Measurements from ENCODE around the gene RS1. TPM values are rescaled to one million over a fixed set of nuclear protein-coding genes. Genes with fewer than 3 reads are reported as not detected.

Gene RS1
- total and polyA plus RNA-seq, 4 donors, result 0.40 to 6.3 (median 3.1) TPM

DNA sequence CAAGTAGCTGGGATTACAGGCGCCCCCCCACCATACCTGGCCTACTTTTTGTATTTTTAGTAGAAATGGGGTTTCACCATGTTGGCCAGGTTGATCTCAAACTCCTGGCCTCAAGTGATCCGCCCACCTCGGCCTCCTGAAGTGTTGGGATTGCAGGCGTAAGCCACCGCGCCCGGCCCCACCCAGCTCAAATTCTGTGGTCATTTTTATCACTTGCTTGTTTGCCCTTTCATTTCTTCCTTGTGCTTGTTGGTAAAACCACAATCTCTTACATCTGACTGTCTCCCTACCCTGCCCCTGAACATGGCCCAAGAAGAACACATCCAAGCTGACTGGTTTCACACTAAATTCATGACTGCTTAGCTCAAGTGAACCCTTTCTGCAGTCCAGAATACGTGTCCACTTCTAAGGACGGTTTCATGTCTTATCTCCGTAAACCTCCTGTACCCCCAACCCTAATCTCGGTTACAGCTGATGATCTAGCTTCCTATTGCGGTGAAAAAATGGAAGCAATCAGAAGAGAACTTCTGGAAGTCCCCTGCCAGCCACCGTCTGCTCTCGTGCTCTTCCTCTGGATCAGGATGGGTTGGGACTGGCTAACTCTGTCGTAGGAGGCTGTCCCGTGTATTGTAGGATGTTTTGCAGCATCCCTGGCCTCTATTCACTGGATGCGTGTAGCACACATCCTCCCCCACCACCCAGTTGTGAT, 5.4 kb upstream of the RS1 start:
- Histone ChIP-seq H3K9ac (ENCODE audit: insufficient read depth in 1 of 2, low read length in 2 of 2) (no peak overlapping the region), H3K9me3 (ENCODE audit: control insufficient read depth in 4 of 4, insufficient read depth in 3 of 4, low read length in 3 of 4) (peaks cover 0 to 4% (median 0%) of the 10 kb centered on the region in 4 donors), H3K27ac (ENCODE audit: low read depth in 1 of 2, low read length in 1 of 2) (no peak overlapping the region), H3K4me1 (ENCODE audit: control insufficient read depth in 5 of 5, insufficient read depth in 5 of 5, low read length in 5 of 5) (peaks cover 0 to 3% (median 0%) of the 10 kb centered on the region in 5 donors), H3K27me3 (ENCODE audit: control insufficient read depth in 3 of 3, insufficient read depth in 3 of 3, low read length in 2 of 3) (peaks cover 0 to 2% (median 0%) of the 10 kb centered on the region in 3 donors), H3K36me3 (ENCODE audit: control insufficient read depth in 4 of 4, insufficient read depth in 4 of 4, low read length in 4 of 4) (no peaks in the 10 kb centered on the region), H3K4me3 (no peak overlapping the region)
- 30 to 73% methylated on average over 17 of the region's 17 CpGs for WGBS, 2 donors
- TF ChIP-seq, protein P1, sequence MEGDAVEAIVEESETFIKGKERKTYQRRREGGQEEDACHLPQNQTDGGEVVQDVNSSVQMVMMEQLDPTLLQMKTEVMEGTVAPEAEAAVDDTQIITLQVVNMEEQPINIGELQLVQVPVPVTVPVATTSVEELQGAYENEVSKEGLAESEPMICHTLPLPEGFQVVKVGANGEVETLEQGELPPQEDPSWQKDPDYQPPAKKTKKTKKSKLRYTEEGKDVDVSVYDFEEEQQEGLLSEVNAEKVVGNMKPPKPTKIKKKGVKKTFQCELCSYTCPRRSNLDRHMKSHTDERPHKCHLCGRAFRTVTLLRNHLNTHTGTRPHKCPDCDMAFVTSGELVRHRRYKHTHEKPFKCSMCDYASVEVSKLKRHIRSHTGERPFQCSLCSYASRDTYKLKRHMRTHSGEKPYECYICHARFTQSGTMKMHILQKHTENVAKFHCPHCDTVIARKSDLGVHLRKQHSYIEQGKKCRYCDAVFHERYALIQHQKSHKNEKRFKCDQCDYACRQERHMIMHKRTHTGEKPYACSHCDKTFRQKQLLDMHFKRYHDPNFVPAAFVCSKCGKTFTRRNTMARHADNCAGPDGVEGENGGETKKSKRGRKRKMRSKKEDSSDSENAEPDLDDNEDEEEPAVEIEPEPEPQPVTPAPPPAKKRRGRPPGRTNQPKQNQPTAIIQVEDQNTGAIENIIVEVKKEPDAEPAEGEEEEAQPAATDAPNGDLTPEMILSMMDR (IDR thresholded peaks at IDR 0.05; ENCODE audit: control extremely low read depth, extremely low read depth), result no peak
- DNase-seq, result no peak
- ATAC-seq (ENCODE audit: insufficient read depth, low FRiP score), result no peak

DNA sequence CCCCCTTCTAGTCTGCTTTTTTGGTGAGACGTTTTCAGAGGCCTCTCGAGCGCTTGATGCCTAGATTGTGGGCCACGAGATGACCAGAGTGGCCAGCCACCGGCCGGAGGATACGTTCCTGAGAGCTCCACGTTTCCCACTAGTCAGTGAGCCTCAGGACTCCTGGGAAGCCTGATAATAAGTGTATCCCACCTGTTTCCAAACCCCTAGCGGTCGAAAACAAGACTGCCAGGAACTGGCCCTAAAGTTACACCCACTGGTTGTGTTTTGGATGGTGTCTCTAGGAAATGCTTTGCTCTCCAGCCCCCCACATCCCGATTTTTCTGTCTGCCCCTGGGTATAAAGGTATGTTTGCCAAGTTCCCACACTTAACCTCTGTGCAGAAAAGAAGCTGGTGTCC, 4.6 kb upstream of the RS1 start:
- 53 to 67% methylated on average over 6 to 11 of the region's 11 CpGs for WGBS, 2 donors
- H3K4me3 ChIP-seq, result no peak overlapping the region
- H3K36me3 ChIP-seq (ENCODE audit: control insufficient read depth in 4 of 4, insufficient read depth in 4 of 4, low read length in 4 of 4), result no peaks in the 10 kb centered on the region
- H3K4me1 ChIP-seq (ENCODE audit: control insufficient read depth in 5 of 5, insufficient read depth in 5 of 5, low read length in 5 of 5), result peaks cover 0 to 3% (median 0%) of the 10 kb centered on the region in 5 donors
- H3K9ac ChIP-seq (ENCODE audit: insufficient read depth in 1 of 2, low read length in 2 of 2), result no peak overlapping the region
- ATAC-seq (ENCODE audit: insufficient read depth, low FRiP score) (no peak), DNase-seq (peak in 1 of 3 donors; percentile 17)
- H3K9me3 ChIP-seq (ENCODE audit: control insufficient read depth in 4 of 4, insufficient read depth in 3 of 4, low read length in 3 of 4), result peaks cover 0 to 4% (median 0%) of the 10 kb centered on the region in 4 donors
- no peak overlapping the region for H3K27ac ChIP-seq (ENCODE audit: low read depth in 1 of 2, low read length in 1 of 2)
- TF ChIP-seq, protein P1 (IDR thresholded peaks at IDR 0.05; ENCODE audit: control extremely low read depth, extremely low read depth), result no peak
- peaks cover 0 to 2% (median 0%) of the 10 kb centered on the region in 3 donors for H3K27me3 ChIP-seq (ENCODE audit: control insufficient read depth in 3 of 3, insufficient read depth in 3 of 3, low read length in 2 of 3)

DNA sequence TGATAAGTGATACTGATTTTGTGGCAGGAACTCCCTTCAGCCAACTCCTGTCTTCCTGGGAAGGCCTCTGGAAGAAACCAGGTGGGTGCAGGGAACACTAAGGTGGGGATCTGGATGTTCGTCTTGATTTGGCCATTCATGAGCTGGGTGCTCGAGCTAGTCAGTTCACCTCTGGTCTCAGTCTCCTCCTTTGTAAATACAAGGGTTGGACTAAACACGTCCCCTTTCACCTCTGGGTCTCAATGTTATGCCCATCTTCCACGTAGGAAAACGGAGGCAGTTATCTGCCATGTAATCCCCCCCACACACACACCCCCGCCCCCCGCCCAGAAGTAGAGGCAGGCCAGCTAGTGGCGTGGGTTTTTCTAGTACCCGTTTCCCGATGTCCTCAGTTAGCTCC, 4.1 kb upstream of the RS1 start:
- DNase-seq, result no peak
- no peak for ATAC-seq (ENCODE audit: insufficient read depth, low FRiP score)
- H3K36me3 ChIP-seq (ENCODE audit: control insufficient read depth in 4 of 4, insufficient read depth in 4 of 4, low read length in 4 of 4), result no peaks in the 10 kb centered on the region
- peaks cover 0 to 3% (median 0%) of the 10 kb centered on the region in 5 donors for H3K4me1 ChIP-seq (ENCODE audit: control insufficient read depth in 5 of 5, insufficient read depth in 5 of 5, low read length in 5 of 5)
- no peak overlapping the region for H3K9ac ChIP-seq (ENCODE audit: insufficient read depth in 1 of 2, low read length in 2 of 2)
- H3K27me3 ChIP-seq (ENCODE audit: control insufficient read depth in 3 of 3, insufficient read depth in 3 of 3, low read length in 2 of 3), result peaks cover 0 to 2% (median 0%) of the 10 kb centered on the region in 3 donors
- H3K9me3 ChIP-seq (ENCODE audit: control insufficient read depth in 4 of 4, insufficient read depth in 3 of 4, low read length in 3 of 4), result peaks cover 0 to 4% (median 0%) of the 10 kb centered on the region in 4 donors
- no peak overlapping the region for H3K4me3 ChIP-seq
- TF ChIP-seq, protein P1 (IDR thresholded peaks at IDR 0.05; ENCODE audit: control extremely low read depth, extremely low read depth), result no peak
- WGBS, 2 donors, result 77% methylated on average over 9 to 10 of the region's 10 CpGs
- H3K27ac ChIP-seq (ENCODE audit: low read depth in 1 of 2, low read length in 1 of 2), result no peak overlapping the region
